ENCODE results near the gene ACAA2. TPM values are rescaled to one million over a fixed set of nuclear protein-coding genes. Genes with fewer than 3 reads are reported as not detected.
A peak's percentile ranks its signal among the peaks of the same experiment; 100 is the strongest.

ACAA2 gene, protein sequence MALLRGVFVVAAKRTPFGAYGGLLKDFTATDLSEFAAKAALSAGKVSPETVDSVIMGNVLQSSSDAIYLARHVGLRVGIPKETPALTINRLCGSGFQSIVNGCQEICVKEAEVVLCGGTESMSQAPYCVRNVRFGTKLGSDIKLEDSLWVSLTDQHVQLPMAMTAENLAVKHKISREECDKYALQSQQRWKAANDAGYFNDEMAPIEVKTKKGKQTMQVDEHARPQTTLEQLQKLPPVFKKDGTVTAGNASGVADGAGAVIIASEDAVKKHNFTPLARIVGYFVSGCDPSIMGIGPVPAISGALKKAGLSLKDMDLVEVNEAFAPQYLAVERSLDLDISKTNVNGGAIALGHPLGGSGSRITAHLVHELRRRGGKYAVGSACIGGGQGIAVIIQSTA
- total RNA-seq (2014; rRNA removed; shearing (Covaris generic)) = 123 and 126 TPM in 2 replicates
- 83.8 and 91.1 TPM in 2 replicates for polyA plus RNA-seq (2016; fragmentation: Nextera tagmentation; extraction: Ambion mirVana)
- long read RNA-seq, transcript ACAA2-201 (10 exons, 3,350 nt) = major isoform, 106 of 156 reads
- long read RNA-seq, transcript ACAA2-205 (10 exons, 1,657 nt) = minor isoform, 20 of 156 reads
- long read RNA-seq, partial matches to known transcripts = 8 of 156 reads
- long read RNA-seq, other reads (novel, unspliced or antisense) = 22 of 156 reads

DNA sequence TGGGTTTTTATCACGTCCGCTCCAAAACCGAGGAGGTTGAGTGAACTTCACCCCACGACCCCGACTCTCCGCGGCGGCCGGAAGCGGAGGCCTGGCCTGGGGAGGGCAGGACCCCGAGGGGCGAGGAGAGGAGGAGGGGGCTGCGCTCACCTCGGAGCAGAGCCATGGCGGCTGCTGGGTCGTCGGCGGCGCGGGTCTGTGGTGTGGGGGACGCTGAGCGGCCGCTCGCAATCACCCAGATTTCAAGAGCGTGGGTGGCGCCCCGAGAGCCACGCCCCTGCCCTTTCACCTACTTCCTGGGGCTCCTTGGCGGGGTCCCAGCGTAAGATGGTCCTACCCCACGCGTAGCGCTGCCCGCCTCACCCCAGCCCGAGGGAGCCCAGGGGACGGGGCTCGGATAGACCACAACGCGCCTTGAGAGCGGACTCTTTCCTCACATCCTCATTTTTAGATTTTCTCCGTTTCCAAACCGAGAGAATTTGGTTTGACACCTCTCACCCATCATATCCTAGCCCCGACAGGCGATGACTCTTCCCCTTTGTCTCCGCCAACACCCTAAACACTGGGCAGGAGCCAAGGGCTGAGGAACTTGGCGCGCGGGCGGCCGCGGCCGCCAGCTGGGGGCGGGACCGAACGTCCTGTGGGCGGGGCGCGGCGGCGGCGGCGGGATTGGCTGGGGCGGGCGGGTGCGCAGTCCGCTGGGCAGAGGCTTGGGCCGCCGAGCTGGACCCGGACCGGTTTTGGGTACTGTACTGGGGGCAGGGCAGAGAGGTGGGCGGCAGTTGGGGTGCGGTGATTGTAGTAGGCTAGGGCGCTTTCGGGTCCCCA, at the start of gene ACAA2:
ACAA2 (minus strand) TSS at position 215 of the 828 bp plus-strand sequence; CDS start at position 166, 49 bp downstream.
- Histone ChIP-seq H3K27ac (ENCODE audit: low read depth) (peak within 1 kb of the TSS; percentile 99), H4K20me1 (replicated peaks; ENCODE audit: insufficient read depth) (no peaks in the 10 kb centered on the region), H3K79me2 (replicated peaks; ENCODE audit: insufficient read depth) (peaks cover 47% of the 10 kb centered on the region), H3K9me2 (ENCODE audit: insufficient read depth) (no peaks in the 10 kb centered on the region), H3K4me2 (peak within 1 kb of the TSS; percentile 88), H3K36me3 (ENCODE audit: insufficient read depth) (peaks cover 5% of the 10 kb centered on the region; the same call in 1 of the 2 replicates), H3K27me3 (ENCODE audit: insufficient read depth) (no peaks in the 10 kb centered on the region), H3F3A (replicated peaks; ENCODE audit: low read depth) (no peaks in the 10 kb centered on the region), H2AFZ (peak within 1 kb of the TSS; percentile 97), H3K4me3 (peak within 1 kb of the TSS; percentile 94), H3K4me1 (ENCODE audit: insufficient read depth) (peaks cover 16% of the 10 kb centered on the region)
- TF ChIP-seq POLR2AphosphoS5 (IDR thresholded peaks at IDR 0.05; ENCODE audit: low read depth) (peak; percentile 88), JUNB (IDR thresholded peaks at IDR 0.05; ENCODE audit: unreplicated experiment) (no peak), CTCF (conservative IDR thresholded peaks at IDR 0.05; ENCODE audit: low read depth in 2 of 2) (no peak), CREB1 (CRISPR knock-in tag; IDR thresholded peaks at IDR 0.05; ENCODE audit: low read depth) (no peak), STAT1 (IDR thresholded peaks at IDR 0.05; ENCODE audit: unreplicated experiment) (no peak), EZH2 (IDR thresholded peaks at IDR 0.05; ENCODE audit: low read depth, unreplicated experiment) (no peak), EZH2phosphoT487 (IDR thresholded peaks at IDR 0.05; ENCODE audit: unreplicated experiment) (no peak)
- TF ChIP-seq, protein P1, sequence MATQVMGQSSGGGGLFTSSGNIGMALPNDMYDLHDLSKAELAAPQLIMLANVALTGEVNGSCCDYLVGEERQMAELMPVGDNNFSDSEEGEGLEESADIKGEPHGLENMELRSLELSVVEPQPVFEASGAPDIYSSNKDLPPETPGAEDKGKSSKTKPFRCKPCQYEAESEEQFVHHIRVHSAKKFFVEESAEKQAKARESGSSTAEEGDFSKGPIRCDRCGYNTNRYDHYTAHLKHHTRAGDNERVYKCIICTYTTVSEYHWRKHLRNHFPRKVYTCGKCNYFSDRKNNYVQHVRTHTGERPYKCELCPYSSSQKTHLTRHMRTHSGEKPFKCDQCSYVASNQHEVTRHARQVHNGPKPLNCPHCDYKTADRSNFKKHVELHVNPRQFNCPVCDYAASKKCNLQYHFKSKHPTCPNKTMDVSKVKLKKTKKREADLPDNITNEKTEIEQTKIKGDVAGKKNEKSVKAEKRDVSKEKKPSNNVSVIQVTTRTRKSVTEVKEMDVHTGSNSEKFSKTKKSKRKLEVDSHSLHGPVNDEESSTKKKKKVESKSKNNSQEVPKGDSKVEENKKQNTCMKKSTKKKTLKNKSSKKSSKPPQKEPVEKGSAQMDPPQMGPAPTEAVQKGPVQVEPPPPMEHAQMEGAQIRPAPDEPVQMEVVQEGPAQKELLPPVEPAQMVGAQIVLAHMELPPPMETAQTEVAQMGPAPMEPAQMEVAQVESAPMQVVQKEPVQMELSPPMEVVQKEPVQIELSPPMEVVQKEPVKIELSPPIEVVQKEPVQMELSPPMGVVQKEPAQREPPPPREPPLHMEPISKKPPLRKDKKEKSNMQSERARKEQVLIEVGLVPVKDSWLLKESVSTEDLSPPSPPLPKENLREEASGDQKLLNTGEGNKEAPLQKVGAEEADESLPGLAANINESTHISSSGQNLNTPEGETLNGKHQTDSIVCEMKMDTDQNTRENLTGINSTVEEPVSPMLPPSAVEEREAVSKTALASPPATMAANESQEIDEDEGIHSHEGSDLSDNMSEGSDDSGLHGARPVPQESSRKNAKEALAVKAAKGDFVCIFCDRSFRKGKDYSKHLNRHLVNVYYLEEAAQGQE (IDR thresholded peaks at IDR 0.05; ENCODE audit: unreplicated experiment) = no peak
- TF ChIP-seq, protein P2, sequence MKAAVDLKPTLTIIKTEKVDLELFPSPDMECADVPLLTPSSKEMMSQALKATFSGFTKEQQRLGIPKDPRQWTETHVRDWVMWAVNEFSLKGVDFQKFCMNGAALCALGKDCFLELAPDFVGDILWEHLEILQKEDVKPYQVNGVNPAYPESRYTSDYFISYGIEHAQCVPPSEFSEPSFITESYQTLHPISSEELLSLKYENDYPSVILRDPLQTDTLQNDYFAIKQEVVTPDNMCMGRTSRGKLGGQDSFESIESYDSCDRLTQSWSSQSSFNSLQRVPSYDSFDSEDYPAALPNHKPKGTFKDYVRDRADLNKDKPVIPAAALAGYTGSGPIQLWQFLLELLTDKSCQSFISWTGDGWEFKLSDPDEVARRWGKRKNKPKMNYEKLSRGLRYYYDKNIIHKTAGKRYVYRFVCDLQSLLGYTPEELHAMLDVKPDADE (IDR thresholded peaks at IDR 0.05) = 0 out of 2 replicates have a peak, but pooled peaks have one; percentile 10
- peaks cover 24% of the 10 kb centered on the region for H3K4me1 Mint-ChIP-seq
- peaks cover 30% of the 10 kb centered on the region for H3K36me3 Mint-ChIP-seq (ENCODE audit: low read depth)
- H3K9me3 Mint-ChIP-seq = peaks cover 26% of the 10 kb centered on the region
- peaks cover 4% of the 10 kb centered on the region for H3K27me3 Mint-ChIP-seq (ENCODE audit: insufficient read depth, low read depth, poor library complexity)
- peak within 1 kb of the TSS; percentile 94 for H3K27ac Mint-ChIP-seq
- ATAC-seq (peak; percentile 87), DNase-seq (ENCODE audit: low spot score) (peak; percentile 80)
- H3K4me3 Mint-ChIP-seq = peak within 1 kb of the TSS; percentile 83

Measured in GM23338 (cell line).